PC-3 (cell line): Measurements from ENCODE around the gene KLHL40. TPM values are rescaled to one million over a fixed set of nuclear protein-coding genes. Genes with fewer than 3 reads are reported as not detected.

Experiments used
- ATAC-seq: fragments of 200-7000 bp; cut with Tn5 transposase; 2 replicates; pipeline ENCODE4 v1.9.1; 2020; ENCODE audit warnings: mild to moderate bottlenecking, moderate library complexity
- BruUV-seq: library from RNA; stranded (reverse); fragments of 400-500 nt; replicated peaks from 2 replicates; lab custom pipeline; 2021; lab: Mats Ljungman, UMichigan
- CTCF ChIA-PET: fragments of 300-600 bp; sonication (Branson Sonifier 250); formaldehyde crosslinking; loops from one replicate; lab custom pipeline; 2022; ENCODE audit warnings: antibody characterized with exemption; lab: Charles Lee
- POLR2A ChIA-PET: fragments of 300-600 bp; sonication (Branson Sonifier 250); formaldehyde crosslinking; loops from one replicate; lab custom pipeline; 2022; ENCODE audit warnings: antibody characterized with exemption; ENCODE audit not compliant: unreplicated experiment; lab: Charles Lee
- DNase-seq: peaks from one replicate; pipeline ENCODE4 v3.0.0-alpha.2; 2015
- H2AFZ ChIP-seq: fragments of 300-600 bp; sonication (generic); 2 replicates; pipeline ENCODE4 v1.6.0; 2016; ENCODE audit warnings: antibody characterized with exemption, low read length
- H3F3A ChIP-seq: fragments of 300-600 bp; sonication (generic); one replicate; pipeline ENCODE4 v1.6.0; 2017; ENCODE audit warnings: antibody characterized with exemption, low read length, control low read depth, mild to moderate bottlenecking; ENCODE audit not compliant: unreplicated experiment
- H3K27ac ChIP-seq: fragments of 300-600 bp; sonication (generic); 2 replicates; pipeline ENCODE4 v1.5.1; 2016; ENCODE audit warnings: mild to moderate bottlenecking, low read length
- H3K27me3 ChIP-seq: fragments of 300-600 bp; sonication (generic); 2 replicates; pipeline ENCODE4 v1.6.1; 2016; ENCODE audit warnings: low read length, mixed read lengths
- H3K36me3 ChIP-seq: fragments of 300-600 bp; sonication (generic); 2 replicates; pipeline ENCODE4 v1.6.1; 2016; ENCODE audit warnings: low read depth, mixed run types, low read length, mixed read lengths
- H3K4me1 ChIP-seq: fragments of 300-600 bp; sonication (generic); 2 replicates; pipeline ENCODE4 v1.5.1; 2016; ENCODE audit warnings: low read length; ENCODE audit not compliant: insufficient read depth
- H3K4me2 ChIP-seq: fragments of 300-600 bp; sonication (generic); 2 replicates; pipeline ENCODE4 v1.6.0; 2016; ENCODE audit warnings: low read length
- H3K4me3 ChIP-seq: fragments of 300-600 bp; sonication (generic); 2 replicates; pipeline ENCODE4 v1.5.1; 2016; ENCODE audit warnings: mild to moderate bottlenecking, low read length, mixed read lengths
- H3K79me2 ChIP-seq: fragments of 300-600 bp; sonication (generic); 2 replicates; pipeline ENCODE4 v1.6.1; 2017; ENCODE audit warnings: low read length, mixed read lengths
- H3K9ac ChIP-seq: fragments of 300-600 bp; sonication (generic); 2 replicates; pipeline ENCODE4 v1.6.0; 2016; ENCODE audit warnings: mild to moderate bottlenecking, low read length
- H3K9me2 ChIP-seq: fragments of 300-600 bp; sonication (generic); replicated peaks from 2 replicates; pipeline ENCODE4 v1.6.1; 2016; ENCODE audit warnings: mixed run types, low read length, mixed read lengths
- H3K9me3 ChIP-seq: fragments of 300-600 bp; sonication (generic); 2 replicates; pipeline ENCODE4 v1.6.1; 2016; ENCODE audit warnings: low read length, mixed read lengths
- H4K20me1 ChIP-seq: fragments of 300-600 bp; sonication (generic); 2 replicates; pipeline ENCODE4 v1.6.1; 2016; ENCODE audit warnings: low read length, mixed read lengths
- EZH2 ChIP-seq: fragments of 300-600 bp; sonication (generic); IDR thresholded peaks from one replicate; pipeline ENCODE4 v1.6.1; 2017; ENCODE audit warnings: antibody characterized with exemption, mild to moderate bottlenecking, low read length; ENCODE audit not compliant: unreplicated experiment
- EZH2phosphoT487 ChIP-seq: fragments of 300-600 bp; sonication (generic); IDR thresholded peaks from 2 replicates; pipeline ENCODE4 v1.6.1; 2018; ENCODE audit warnings: mild to moderate bottlenecking, antibody characterized with exemption, low read length, borderline replicate concordance
- intact Hi-C: fragments of 100-400 bp; cut with micrococcal nuclease; formaldehyde crosslinking; loops from 2 replicates; pipeline ENCODE4 v1.9.0; 2023
- total RNA-seq: library from RNA; depleted of rRNA; stranded (reverse); fragments of >200 nt; gene quantifications from 2 replicates; pipeline ENCODE4 v1.2.3, GENCODE V29; 2014
- TF ChIP-seq, protein P1 (sequence below): fragments of 300-600 bp; sonication (generic); conservative IDR thresholded peaks from 2 replicates; pipeline ENCODE4 v1.5.1; 2017; ENCODE audit warnings: antibody characterized with exemption, low read depth, mild to moderate bottlenecking, low read length

The KLHL40 gene
- total RNA-seq, 1 experiment from 2014 or later = not detected

DNA sequence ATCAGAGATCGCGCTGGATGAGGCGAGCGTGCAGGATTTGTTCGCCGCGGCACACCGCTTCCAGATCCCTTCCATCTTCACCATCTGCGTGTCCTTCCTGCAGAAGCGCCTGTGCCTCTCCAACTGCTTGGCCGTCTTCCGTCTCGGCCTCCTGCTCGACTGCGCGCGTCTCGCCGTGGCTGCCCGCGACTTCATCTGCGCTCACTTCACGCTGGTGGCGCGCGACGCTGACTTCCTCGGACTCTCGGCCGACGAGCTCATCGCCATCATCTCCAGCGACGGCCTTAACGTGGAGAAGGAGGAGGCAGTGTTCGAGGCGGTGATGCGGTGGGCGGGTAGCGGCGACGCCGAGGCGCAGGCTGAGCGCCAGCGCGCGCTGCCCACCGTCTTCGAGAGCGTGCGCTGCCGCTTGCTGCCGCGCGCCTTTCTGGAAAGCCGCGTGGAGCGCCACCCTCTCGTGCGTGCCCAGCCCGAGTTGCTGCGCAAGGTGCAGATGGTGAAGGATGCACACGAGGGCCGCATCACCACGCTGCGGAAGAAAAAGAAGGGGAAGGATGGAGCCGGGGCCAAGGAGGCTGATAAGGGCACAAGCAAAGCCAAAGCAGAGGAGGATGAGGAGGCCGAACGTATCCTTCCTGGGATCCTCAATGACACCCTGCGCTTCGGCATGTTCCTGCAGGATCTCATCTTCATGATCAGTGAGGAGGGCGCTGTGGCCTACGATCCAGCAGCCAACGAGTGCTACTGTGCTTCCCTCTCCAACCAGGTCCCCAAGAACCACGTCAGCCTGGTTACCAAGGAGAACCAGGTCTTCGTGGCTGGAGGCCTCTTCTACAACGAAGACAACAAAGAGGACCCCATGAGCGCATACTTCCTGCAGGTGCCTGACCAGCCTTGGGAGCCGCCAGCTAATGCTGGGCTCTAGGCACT is 819 bp downstream of the KLHL40 start:
- ChIA-PET CTCF (no interaction called here), POLR2A (no interaction called here)
- intact Hi-C loops = no loop called here
- Histone ChIP-seq H3K9ac (no peak overlapping the region), H3K4me2 (no peak overlapping the region), H2AFZ (no peak overlapping the region), H3K27me3 (no peaks in the 10 kb centered on the region), H3K79me2 (no peaks in the 10 kb centered on the region), H4K20me1 (no peaks in the 10 kb centered on the region), H3K27ac (no peak overlapping the region), H3K36me3 (no peaks in the 10 kb centered on the region), H3K4me3 (no peak overlapping the region), H3K9me3 (no peaks in the 10 kb centered on the region), H3K4me1 (peaks cover 15% of the 10 kb centered on the region), H3F3A (no peaks in the 10 kb centered on the region), H3K9me2 (no peaks in the 10 kb centered on the region)
- TF ChIP-seq EZH2phosphoT487 (no peak), EZH2 (no peak)
- TF ChIP-seq, protein P1, sequence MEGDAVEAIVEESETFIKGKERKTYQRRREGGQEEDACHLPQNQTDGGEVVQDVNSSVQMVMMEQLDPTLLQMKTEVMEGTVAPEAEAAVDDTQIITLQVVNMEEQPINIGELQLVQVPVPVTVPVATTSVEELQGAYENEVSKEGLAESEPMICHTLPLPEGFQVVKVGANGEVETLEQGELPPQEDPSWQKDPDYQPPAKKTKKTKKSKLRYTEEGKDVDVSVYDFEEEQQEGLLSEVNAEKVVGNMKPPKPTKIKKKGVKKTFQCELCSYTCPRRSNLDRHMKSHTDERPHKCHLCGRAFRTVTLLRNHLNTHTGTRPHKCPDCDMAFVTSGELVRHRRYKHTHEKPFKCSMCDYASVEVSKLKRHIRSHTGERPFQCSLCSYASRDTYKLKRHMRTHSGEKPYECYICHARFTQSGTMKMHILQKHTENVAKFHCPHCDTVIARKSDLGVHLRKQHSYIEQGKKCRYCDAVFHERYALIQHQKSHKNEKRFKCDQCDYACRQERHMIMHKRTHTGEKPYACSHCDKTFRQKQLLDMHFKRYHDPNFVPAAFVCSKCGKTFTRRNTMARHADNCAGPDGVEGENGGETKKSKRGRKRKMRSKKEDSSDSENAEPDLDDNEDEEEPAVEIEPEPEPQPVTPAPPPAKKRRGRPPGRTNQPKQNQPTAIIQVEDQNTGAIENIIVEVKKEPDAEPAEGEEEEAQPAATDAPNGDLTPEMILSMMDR = no peak
- ATAC-seq (no peak), DNase-seq (no peak)
- no TSS peak for BruUV-seq

DNA sequence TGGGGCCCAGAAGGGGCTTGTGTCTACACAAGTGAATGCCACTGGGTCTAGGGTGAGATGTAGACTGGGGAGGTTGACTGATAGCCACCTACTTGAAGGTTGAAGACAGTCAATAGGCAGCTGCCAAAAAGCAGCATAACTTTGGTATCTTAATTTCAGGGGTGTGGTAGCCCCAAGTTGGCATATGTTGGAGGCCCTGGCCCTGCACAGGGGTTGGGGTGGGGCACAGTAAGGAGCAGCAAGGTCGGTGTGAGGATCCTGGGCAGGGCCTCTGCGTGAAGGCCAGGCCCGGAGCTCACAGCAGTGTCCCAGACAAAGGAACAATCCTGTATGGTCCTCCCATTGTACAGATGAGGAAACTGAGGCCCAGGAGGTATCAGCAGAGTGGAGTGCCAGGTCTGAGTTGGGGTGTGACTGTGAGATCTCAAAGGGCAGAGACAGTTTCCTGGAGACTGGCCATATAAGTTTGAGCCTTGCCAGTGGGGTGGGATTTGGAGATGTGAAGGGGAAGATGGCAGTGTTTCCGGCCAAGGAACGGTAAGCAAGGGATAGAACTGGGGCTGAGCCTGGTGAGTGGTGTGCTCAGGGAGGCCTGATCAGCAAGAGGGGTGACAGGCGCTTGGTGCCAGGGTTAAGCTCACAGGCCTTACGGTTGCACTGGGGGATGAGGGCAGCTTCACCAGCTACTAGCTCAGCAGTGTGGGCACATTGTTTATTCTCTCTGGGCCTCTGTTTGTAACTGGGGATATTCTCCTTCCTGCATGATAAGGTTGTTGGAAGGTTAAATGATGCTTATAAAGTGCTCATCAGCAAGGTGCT is 1.7 kb downstream of the KLHL40 start:
- Histone ChIP-seq H3K4me2 (no peak overlapping the region), H3K4me1 (peaks cover 15% of the 10 kb centered on the region), H3K79me2 (no peaks in the 10 kb centered on the region), H3K9me2 (no peaks in the 10 kb centered on the region), H2AFZ (no peak overlapping the region), H3K27ac (no peak overlapping the region), H3K9ac (no peak overlapping the region), H3K27me3 (no peaks in the 10 kb centered on the region), H3F3A (no peaks in the 10 kb centered on the region), H3K9me3 (no peaks in the 10 kb centered on the region), H3K36me3 (no peaks in the 10 kb centered on the region), H4K20me1 (no peaks in the 10 kb centered on the region), H3K4me3 (no peak overlapping the region)
- no TSS peak for BruUV-seq
- ChIA-PET CTCF (no interaction called here), POLR2A (no interaction called here)
- TF ChIP-seq EZH2 = no peak
- TF ChIP-seq, protein P1 = no peak
- ATAC-seq = no peak
- no peak for DNase-seq
- intact Hi-C loops = no loop called here
